ENCODE measurements around the gene PRKAR1B. TPM values are rescaled to one million over a fixed set of nuclear protein-coding genes. Genes with fewer than 3 reads are reported as not detected.
A peak's percentile ranks its signal among the peaks of the same experiment; 100 is the strongest.

Gene PRKAR1B
- total RNA-seq, 1 donor from 2014 or later, result 14.7 TPM

DNA sequence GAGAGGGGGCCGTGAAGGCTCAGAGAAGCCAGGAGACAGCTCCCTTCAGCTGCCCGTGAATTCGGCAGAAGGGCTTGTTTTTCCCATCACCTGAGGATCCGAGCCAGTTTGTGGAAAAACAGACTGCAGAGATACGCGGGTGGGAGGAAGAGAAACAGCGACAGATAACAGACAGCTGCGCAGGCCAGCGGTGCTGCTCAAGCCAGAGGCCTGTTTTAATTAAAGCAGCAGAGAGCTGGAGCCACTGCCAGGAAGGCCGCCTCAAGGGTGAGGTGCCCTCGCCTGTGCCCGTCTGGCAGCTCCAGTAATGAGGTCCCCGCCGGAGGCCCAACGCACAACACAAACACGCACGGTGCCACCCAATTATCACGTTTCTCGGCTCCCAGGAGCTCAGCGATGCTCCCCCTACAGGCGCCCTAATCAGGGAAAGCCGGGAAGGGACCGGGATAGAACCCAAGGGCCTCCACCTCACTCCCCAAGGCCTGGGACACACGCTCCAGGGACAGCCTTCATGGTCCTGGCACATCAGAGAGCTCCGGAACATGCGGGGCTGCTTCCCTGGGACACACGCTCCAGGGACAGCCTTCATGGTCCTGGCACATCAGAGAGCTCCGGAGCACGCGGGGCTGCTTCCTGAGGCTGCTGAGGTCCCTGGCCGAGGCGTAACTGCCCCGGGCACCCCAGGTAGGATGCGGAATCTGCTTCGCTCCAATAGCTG is 61.2 kb downstream of the PRKAR1B start:
- H3K4me3 Mint-ChIP-seq (ENCODE audit: unreplicated experiment), result no peak overlapping the region
- no peak for TF ChIP-seq EZH2 (IDR thresholded peaks at IDR 0.05; ENCODE audit: insufficient read depth, low read length)
- TF ChIP-seq, protein P1, sequence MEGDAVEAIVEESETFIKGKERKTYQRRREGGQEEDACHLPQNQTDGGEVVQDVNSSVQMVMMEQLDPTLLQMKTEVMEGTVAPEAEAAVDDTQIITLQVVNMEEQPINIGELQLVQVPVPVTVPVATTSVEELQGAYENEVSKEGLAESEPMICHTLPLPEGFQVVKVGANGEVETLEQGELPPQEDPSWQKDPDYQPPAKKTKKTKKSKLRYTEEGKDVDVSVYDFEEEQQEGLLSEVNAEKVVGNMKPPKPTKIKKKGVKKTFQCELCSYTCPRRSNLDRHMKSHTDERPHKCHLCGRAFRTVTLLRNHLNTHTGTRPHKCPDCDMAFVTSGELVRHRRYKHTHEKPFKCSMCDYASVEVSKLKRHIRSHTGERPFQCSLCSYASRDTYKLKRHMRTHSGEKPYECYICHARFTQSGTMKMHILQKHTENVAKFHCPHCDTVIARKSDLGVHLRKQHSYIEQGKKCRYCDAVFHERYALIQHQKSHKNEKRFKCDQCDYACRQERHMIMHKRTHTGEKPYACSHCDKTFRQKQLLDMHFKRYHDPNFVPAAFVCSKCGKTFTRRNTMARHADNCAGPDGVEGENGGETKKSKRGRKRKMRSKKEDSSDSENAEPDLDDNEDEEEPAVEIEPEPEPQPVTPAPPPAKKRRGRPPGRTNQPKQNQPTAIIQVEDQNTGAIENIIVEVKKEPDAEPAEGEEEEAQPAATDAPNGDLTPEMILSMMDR (IDR thresholded peaks at IDR 0.05; ENCODE audit: insufficient read depth, low read depth, low read length), result peak; percentile 7
- peaks cover 2% of the 10 kb centered on the region for H3K9me3 Mint-ChIP-seq (ENCODE audit: unreplicated experiment)
- peak overlapping the region; percentile 28 for H3K4me2 ChIP-seq (ENCODE audit: low read length)
- FAIRE-seq, result no peak
- no peaks in the 10 kb centered on the region for H3K27me3 ChIP-seq (ENCODE audit: insufficient read depth, low read length)
- H2AFZ ChIP-seq (ENCODE audit: low read depth, low read length), result no peak overlapping the region
- peaks cover 8% of the 10 kb centered on the region for H3K36me3 Mint-ChIP-seq (ENCODE audit: low read depth, unreplicated experiment)
- H3K79me2 ChIP-seq (ENCODE audit: insufficient read depth, low read length), result no peaks in the 10 kb centered on the region
- no peak overlapping the region for H3K9ac ChIP-seq (ENCODE audit: low read length)
- H3K4me3 ChIP-seq (ENCODE audit: insufficient read depth, low read depth, low read length), result no peak overlapping the region
- H3K27ac ChIP-seq (ENCODE audit: low read depth, low read length), result no peak overlapping the region
- H3K27me3 Mint-ChIP-seq (ENCODE audit: low read depth, unreplicated experiment), result no peaks in the 10 kb centered on the region
- H3K27ac Mint-ChIP-seq (ENCODE audit: unreplicated experiment), result no peak overlapping the region
- DNase-seq (ENCODE audit: low read depth), result peak; percentile 3
- peaks cover 15% of the 10 kb centered on the region for H3K4me1 ChIP-seq (ENCODE audit: insufficient read depth, low read length)
- no peaks in the 10 kb centered on the region for H3K36me3 ChIP-seq (ENCODE audit: insufficient read depth, low read length)
- H3K9me3 ChIP-seq (ENCODE audit: insufficient read depth, low read depth, low read length), result peaks cover 2% of the 10 kb centered on the region
- H4K20me1 ChIP-seq (ENCODE audit: insufficient read depth, low read length), result no peaks in the 10 kb centered on the region
- no peaks in the 10 kb centered on the region for H3K4me1 Mint-ChIP-seq (ENCODE audit: low read depth, unreplicated experiment)

DNA sequence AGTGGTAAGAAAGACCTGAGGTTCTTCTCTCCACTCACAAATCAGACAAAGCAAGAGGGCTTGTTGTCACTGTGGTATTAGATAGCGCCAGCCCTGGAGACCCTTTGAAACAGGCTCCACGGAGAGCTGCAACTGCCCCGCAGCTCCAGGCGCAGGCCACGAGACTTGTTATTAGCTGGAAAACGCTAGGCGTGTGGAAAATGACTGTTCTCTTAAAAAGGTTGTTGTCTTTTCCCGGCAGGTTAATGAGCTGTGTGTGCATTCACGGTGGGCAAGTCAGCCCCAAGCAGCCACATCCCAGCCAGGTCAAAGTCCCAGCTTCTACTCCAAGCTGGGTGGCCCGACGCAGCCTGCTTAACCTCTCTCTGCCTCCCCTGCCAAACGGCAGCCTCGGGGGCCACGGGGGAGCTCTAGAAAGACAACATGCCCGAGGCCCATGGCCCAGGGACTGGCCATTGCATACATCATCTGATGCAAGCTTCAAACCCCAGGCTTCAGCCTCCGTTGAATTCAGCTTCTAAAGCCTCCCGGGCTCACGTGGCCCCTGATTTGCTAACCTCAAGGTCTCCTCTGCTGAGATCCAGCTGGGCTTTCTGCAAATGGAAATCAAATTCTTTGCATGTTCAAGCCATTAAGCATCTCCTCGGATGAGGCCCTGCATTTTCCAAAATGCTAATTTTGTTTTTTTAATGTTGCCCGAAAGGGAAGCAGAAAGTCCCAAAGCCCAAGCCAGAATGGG is 61.9 kb downstream of the PRKAR1B start:
- Histone ChIP-seq H3K4me2 (ENCODE audit: low read length) (peak overlapping the region; percentile 28), H4K20me1 (ENCODE audit: insufficient read depth, low read length) (no peaks in the 10 kb centered on the region), H2AFZ (ENCODE audit: low read depth, low read length) (no peak overlapping the region), H3K4me3 (ENCODE audit: insufficient read depth, low read depth, low read length) (no peak overlapping the region), H3K9me3 (ENCODE audit: insufficient read depth, low read depth, low read length) (peaks cover 2% of the 10 kb centered on the region), H3K27me3 (ENCODE audit: insufficient read depth, low read length) (no peaks in the 10 kb centered on the region), H3K4me1 (ENCODE audit: insufficient read depth, low read length) (peaks cover 15% of the 10 kb centered on the region), H3K36me3 (ENCODE audit: insufficient read depth, low read length) (no peaks in the 10 kb centered on the region), H3K9ac (ENCODE audit: low read length) (no peak overlapping the region), H3K79me2 (ENCODE audit: insufficient read depth, low read length) (no peaks in the 10 kb centered on the region), H3K27ac (ENCODE audit: low read depth, low read length) (no peak overlapping the region)
- H3K27ac Mint-ChIP-seq (ENCODE audit: unreplicated experiment), result no peak overlapping the region
- H3K9me3 Mint-ChIP-seq (ENCODE audit: unreplicated experiment), result peaks cover 2% of the 10 kb centered on the region
- H3K4me3 Mint-ChIP-seq (ENCODE audit: unreplicated experiment), result no peak overlapping the region
- H3K4me1 Mint-ChIP-seq (ENCODE audit: low read depth, unreplicated experiment), result no peaks in the 10 kb centered on the region
- no peak for FAIRE-seq
- TF ChIP-seq, protein P1 (IDR thresholded peaks at IDR 0.05; ENCODE audit: insufficient read depth, low read depth, low read length), result no peak
- TF ChIP-seq EZH2 (IDR thresholded peaks at IDR 0.05; ENCODE audit: insufficient read depth, low read length), result no peak
- H3K27me3 Mint-ChIP-seq (ENCODE audit: low read depth, unreplicated experiment), result no peaks in the 10 kb centered on the region
- DNase-seq (ENCODE audit: low read depth), result peak; percentile 55
- H3K36me3 Mint-ChIP-seq (ENCODE audit: low read depth, unreplicated experiment), result peaks cover 8% of the 10 kb centered on the region

DNA sequence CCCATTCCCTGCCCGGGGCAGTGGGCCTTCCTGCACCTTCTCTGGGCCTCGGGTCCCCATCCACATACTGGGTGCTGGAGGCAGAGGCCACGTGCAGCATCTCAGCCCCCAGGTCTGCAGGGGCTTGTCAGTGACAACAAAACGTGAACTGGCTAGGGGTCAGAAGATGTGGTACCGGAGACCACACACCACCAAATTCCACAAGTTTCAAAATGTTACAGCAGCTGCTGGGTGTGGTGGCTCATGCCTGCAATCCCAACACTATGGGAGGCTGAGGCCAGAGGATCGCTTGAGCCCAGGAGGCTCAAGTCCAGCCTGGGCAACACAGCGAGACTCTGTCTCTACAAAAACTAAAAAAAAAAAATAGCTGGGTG is 62.7 kb downstream of the PRKAR1B start:
- H3K4me1 Mint-ChIP-seq (ENCODE audit: low read depth, unreplicated experiment), result no peaks in the 10 kb centered on the region
- H3K36me3 Mint-ChIP-seq (ENCODE audit: low read depth, unreplicated experiment), result peaks cover 8% of the 10 kb centered on the region
- H4K20me1 ChIP-seq (ENCODE audit: insufficient read depth, low read length), result no peaks in the 10 kb centered on the region
- H3K9ac ChIP-seq (ENCODE audit: low read length), result no peak overlapping the region
- H3K27me3 Mint-ChIP-seq (ENCODE audit: low read depth, unreplicated experiment), result no peaks in the 10 kb centered on the region
- peaks cover 2% of the 10 kb centered on the region for H3K9me3 Mint-ChIP-seq (ENCODE audit: unreplicated experiment)
- peaks cover 2% of the 10 kb centered on the region for H3K9me3 ChIP-seq (ENCODE audit: insufficient read depth, low read depth, low read length)
- no peak overlapping the region for H2AFZ ChIP-seq (ENCODE audit: low read depth, low read length)
- H3K27ac ChIP-seq (ENCODE audit: low read depth, low read length), result no peak overlapping the region
- H3K4me3 ChIP-seq (ENCODE audit: insufficient read depth, low read depth, low read length), result no peak overlapping the region
- no peak overlapping the region for H3K4me3 Mint-ChIP-seq (ENCODE audit: unreplicated experiment)
- no peaks in the 10 kb centered on the region for H3K36me3 ChIP-seq (ENCODE audit: insufficient read depth, low read length)
- DNase-seq (ENCODE audit: low read depth) (no peak), FAIRE-seq (no peak)
- H3K27ac Mint-ChIP-seq (ENCODE audit: unreplicated experiment), result no peak overlapping the region
- no peak overlapping the region for H3K4me2 ChIP-seq (ENCODE audit: low read length)
- no peaks in the 10 kb centered on the region for H3K79me2 ChIP-seq (ENCODE audit: insufficient read depth, low read length)
- TF ChIP-seq, protein P1 (IDR thresholded peaks at IDR 0.05; ENCODE audit: insufficient read depth, low read depth, low read length), result no peak
- no peak for TF ChIP-seq EZH2 (IDR thresholded peaks at IDR 0.05; ENCODE audit: insufficient read depth, low read length)
- peaks cover 15% of the 10 kb centered on the region for H3K4me1 ChIP-seq (ENCODE audit: insufficient read depth, low read length)
- H3K27me3 ChIP-seq (ENCODE audit: insufficient read depth, low read length), result no peaks in the 10 kb centered on the region

Data from astrocyte (in vitro differentiated cells and primary cell).